Measurements from ENCODE around the gene ANOS1. TPM values are rescaled to one million over a fixed set of nuclear protein-coding genes. Genes with fewer than 3 reads are reported as not detected.
"Not testable (repeated sequence)": the region's sequence is repeated elsewhere in the genome, so short reads cannot be mapped to it uniquely, and the experiment has no call there.

Gene ANOS1
- total and polyA plus RNA-seq, 8 donors = 0.04 to 2.1 (median 0.23) TPM

DNA sequence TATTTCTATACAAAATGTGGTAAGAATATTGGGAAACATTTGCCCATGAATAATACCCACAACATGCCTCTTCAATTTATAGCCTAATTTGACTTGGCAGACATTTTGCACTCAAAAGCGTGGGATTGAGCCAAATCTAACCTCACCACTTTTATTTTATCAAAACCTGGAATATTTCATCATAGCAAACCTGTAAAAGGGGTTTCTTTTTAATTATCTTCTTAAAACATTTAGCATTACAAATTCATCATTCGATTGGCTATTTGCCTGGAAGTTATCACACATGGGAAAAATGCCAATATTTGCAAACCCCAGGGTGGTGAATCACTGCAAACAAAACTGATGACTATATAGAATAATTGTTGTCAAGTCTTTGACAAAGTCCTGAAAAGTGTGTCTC is 211.1 kb downstream of the ANOS1 start:
- no peak for DNase-seq
- ATAC-seq = no peak
- Histone ChIP-seq H3K4me1 (no peaks in the 10 kb centered on the region), H3K4me3 (no peak overlapping the region), H3K27ac (no peak overlapping the region), H3K36me3 (no peaks in the 10 kb centered on the region), H3K9me3 (no peaks in the 10 kb centered on the region), H3K27me3 (no peaks in the 10 kb centered on the region)
- intact Hi-C loops (cut with DNase I) = no loop called here
- no peak for FAIRE-seq
- 19 to 24% methylated on average over 2 of the region's 2 CpGs for WGBS, 2 donors
- TF ChIP-seq, protein P1, sequence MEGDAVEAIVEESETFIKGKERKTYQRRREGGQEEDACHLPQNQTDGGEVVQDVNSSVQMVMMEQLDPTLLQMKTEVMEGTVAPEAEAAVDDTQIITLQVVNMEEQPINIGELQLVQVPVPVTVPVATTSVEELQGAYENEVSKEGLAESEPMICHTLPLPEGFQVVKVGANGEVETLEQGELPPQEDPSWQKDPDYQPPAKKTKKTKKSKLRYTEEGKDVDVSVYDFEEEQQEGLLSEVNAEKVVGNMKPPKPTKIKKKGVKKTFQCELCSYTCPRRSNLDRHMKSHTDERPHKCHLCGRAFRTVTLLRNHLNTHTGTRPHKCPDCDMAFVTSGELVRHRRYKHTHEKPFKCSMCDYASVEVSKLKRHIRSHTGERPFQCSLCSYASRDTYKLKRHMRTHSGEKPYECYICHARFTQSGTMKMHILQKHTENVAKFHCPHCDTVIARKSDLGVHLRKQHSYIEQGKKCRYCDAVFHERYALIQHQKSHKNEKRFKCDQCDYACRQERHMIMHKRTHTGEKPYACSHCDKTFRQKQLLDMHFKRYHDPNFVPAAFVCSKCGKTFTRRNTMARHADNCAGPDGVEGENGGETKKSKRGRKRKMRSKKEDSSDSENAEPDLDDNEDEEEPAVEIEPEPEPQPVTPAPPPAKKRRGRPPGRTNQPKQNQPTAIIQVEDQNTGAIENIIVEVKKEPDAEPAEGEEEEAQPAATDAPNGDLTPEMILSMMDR (IDR thresholded peaks at IDR 0.05) = no peak

- no peak overlapping the region for H3K4me3 ChIP-seq
- H3K4me1 ChIP-seq = no peaks in the 10 kb centered on the region
- no peak overlapping the region for H3K27ac ChIP-seq
- no peaks in the 10 kb centered on the region for H3K9me3 ChIP-seq
- FAIRE-seq (no peak), ATAC-seq (no peak), DNase-seq (no peak)
- H3K27me3 ChIP-seq = no peaks in the 10 kb centered on the region
- intact Hi-C loops (cut with DNase I) = no loop called here
- H3K36me3 ChIP-seq = no peaks in the 10 kb centered on the region
- TF ChIP-seq, protein P1 (IDR thresholded peaks at IDR 0.05) = no peak
- WGBS, 2 donors = 42 to 65% methylated on average over 3 of the region's 3 CpGs
Measured at GRCh38 chrX:8520178-8520577, 211.8 kb downstream of the ANOS1 start.

DNA sequence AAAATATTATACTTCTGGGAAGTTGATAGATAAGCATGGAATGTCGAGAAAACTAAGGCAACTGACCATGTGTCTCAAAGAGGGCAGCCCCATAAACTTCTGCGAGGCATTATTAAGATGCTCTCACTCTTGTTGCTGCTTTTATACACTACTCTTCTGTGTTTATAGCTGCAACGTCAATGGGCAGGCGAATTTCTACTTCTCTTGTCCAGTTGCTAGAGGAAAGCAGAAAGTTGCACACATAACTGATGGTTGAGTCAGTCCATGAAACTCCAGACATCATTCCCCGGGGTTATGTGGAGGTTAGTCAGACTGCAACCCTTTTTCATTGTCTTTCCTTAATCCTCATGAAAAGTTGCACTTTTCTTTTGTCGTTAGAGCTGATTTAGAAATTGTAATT is 227.5 kb downstream of the ANOS1 start:
- no peaks in the 10 kb centered on the region for H3K4me1 ChIP-seq
- peaks cover 0 to 5% (median 0%) of the 10 kb centered on the region in 4 donors for H3K27me3 ChIP-seq
- no peak for ATAC-seq
- intact Hi-C loops (cut with DNase I) = no loop called here
- DNase-seq = no peak
- 50 to 55% methylated on average over 6 of the region's 6 CpGs for WGBS, 2 donors
- H3K27ac ChIP-seq = no peak overlapping the region
- TF ChIP-seq, protein P1 (IDR thresholded peaks at IDR 0.05) = no peak
- H3K4me3 ChIP-seq = no peak overlapping the region
- no peak for FAIRE-seq
- H3K36me3 ChIP-seq = no peaks in the 10 kb centered on the region
- no peaks in the 10 kb centered on the region for H3K9me3 ChIP-seq

DNA sequence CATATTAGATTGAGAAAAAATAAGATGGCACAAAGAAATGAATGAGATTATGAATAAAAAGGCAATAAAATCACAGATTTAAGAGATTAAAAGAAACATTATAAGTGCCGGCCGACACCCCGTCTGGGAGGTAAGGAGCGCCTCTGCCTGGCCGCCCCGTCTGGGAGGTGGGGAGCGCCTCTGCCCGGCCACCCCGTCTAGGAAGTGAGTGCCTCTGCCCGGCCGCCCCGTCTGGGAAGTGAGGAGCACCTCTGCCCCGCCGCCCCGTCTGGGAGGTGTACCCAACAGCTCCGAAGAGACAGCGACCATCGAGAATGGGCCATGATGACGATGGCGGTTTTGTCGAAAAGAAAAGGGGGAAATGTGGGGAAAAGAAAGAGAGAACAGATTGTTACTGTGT is 229.8 kb downstream of the ANOS1 start:
- H3K27ac ChIP-seq; ATAC-seq; H3K9me3 ChIP-seq; H3K36me3 ChIP-seq; intact Hi-C loops (cut with DNase I); DNase-seq; H3K4me3 ChIP-seq; H3K27me3 ChIP-seq; H3K4me1 ChIP-seq; FAIRE-seq: not testable (repeated sequence)
- WGBS, 2 donors = 78 to 89% methylated on average over 15 of the region's 21 CpGs

DNA sequence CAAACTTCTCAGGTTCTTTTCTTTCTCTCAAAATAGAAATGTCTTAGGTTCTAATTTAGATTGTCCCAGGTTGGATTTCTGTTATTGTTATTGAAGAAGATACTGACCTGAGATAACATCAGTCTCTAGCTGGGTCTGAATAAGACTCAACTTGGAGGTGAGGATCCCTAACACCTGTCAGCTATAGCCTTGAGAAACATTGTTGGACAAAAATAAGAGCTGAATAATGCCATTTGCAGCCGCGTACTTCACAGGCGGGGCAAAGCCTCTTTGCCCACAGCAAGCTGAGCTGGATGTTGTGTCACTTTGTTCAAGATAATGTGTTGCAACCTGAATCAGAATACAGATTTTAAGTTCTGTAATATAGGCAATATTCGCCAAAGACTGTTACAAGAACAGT is 231.7 kb downstream of the ANOS1 start:
- no peak overlapping the region for H3K27ac ChIP-seq
- intact Hi-C loops (cut with DNase I) = no loop called here
- TF ChIP-seq, protein P1 (IDR thresholded peaks at IDR 0.05) = no peak
- peaks cover 0 to 8% (median 0%) of the 10 kb centered on the region in 4 donors for H3K27me3 ChIP-seq
- H3K9me3 ChIP-seq = no peaks in the 10 kb centered on the region
- DNase-seq (no peak), FAIRE-seq (no peak), ATAC-seq (no peak)
- H3K4me3 ChIP-seq = no peak overlapping the region
- WGBS, 2 donors = 80 to 85% methylated on average over 4 of the region's 4 CpGs
- no peaks in the 10 kb centered on the region for H3K36me3 ChIP-seq
- H3K4me1 ChIP-seq = no peaks in the 10 kb centered on the region

GRCh38 chrX:8495036-8495435 is 236.9 kb downstream of the ANOS1 start:
- H3K27me3 ChIP-seq; H3K9me3 ChIP-seq; ATAC-seq; H3K4me3 ChIP-seq; DNase-seq; H3K36me3 ChIP-seq; intact Hi-C loops (cut with DNase I); FAIRE-seq; H3K4me1 ChIP-seq; H3K27ac ChIP-seq: not testable (repeated sequence)
- WGBS, 2 donors = 61 to 79% methylated on average over 4 of the region's 4 CpGs

Data from pancreas (tissue), 10 donors.